ENCODE results near the gene HOXA13.

The HOXA13 gene

GRCh38 chr7:27146491-27147198, 53.2 kb downstream of the HOXA13 start:
- DNase-seq: peak in 1 of 2 experiments; percentile 4

- no peak for DNase-seq
These were observed 53.9 kb downstream of the HOXA13 start for GRCh38 chr7:27145914-27146412.

GRCh38 chr7:27145165-27145913, 54.6 kb downstream of the HOXA13 start:
- DNase-seq: no peak

DNA sequence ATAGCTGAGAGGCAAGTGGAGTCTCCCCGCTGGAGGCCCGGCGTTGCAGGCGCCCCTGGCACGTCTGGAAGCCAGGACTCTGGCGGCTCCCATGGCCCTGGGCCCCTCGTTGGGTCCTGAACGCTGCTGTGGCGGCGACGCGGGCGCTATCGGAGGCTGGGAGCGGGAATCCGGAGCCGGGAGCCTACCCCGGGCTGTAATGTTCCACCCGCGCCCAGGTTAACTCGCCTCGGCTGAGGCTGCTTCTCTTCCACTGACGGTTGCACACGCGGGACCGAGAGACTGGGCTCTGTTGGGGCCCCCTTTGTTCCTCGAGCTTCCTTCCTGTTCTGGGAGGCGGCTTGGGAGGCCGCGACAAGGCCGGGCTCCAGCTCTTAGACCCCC, 55.1 kb downstream of the HOXA13 start:
- DNase-seq: no peak
